Panc1 (cell line): ENCODE results near the gene BUB1. TPM values are rescaled to one million over a fixed set of nuclear protein-coding genes. Genes with fewer than 3 reads are reported as not detected.
"Not testable (repeated sequence)": the region's sequence is repeated elsewhere in the genome, so short reads cannot be mapped to it uniquely, and the experiment has no call there.

ENCODE experiments used
- ATAC-seq: fragments of 200-7000 bp; cut with Tn5 transposase; 2 replicates; pipeline ENCODE4 v1.9.1; 2020; ENCODE audit warnings: mild to moderate bottlenecking, moderate library complexity
- BruUV-seq: library from RNA; stranded (reverse); fragments of 400-500 nt; replicated peaks from 2 replicates; lab custom pipeline; 2021; lab: Mats Ljungman, UMichigan
- CTCF ChIA-PET: fragments of 300-600 bp; sonication (Branson Sonifier 250); formaldehyde crosslinking; loops from one replicate; lab custom pipeline; 2022; ENCODE audit warnings: antibody characterized with exemption; lab: Charles Lee
- POLR2A ChIA-PET: fragments of 300-600 bp; sonication (Branson Sonifier 250); formaldehyde crosslinking; loops from one replicate; lab custom pipeline; 2022; ENCODE audit warnings: antibody characterized with exemption; lab: Charles Lee
- DNase-seq: peaks from one replicate; pipeline ENCODE4 v3.0.0-alpha.2; 2010; ENCODE audit warnings: low read depth, low spot score
- H3K27ac ChIP-seq: 2 replicates; pipeline ENCODE4 v1.5.1; 2011; ENCODE audit warnings: mild to moderate bottlenecking, low read length, inconsistent platforms
- H3K27me3 ChIP-seq: fragments of 200-500 bp; sonication (Bioruptor generic); 2 replicates; pipeline ENCODE4 v1.6.0; 2014; ENCODE audit warnings: low read length, inconsistent platforms; ENCODE audit not compliant: control insufficient read depth, insufficient read depth
- H3K36me3 ChIP-seq: fragments of 200-500 bp; sonication (Bioruptor generic); 2 replicates; pipeline ENCODE4 v1.5.1; 2014; ENCODE audit warnings: inconsistent platforms, mild to moderate bottlenecking, low read length, moderate library complexity; ENCODE audit not compliant: control insufficient read depth, insufficient read depth
- H3K4me1 ChIP-seq: 2 replicates; pipeline ENCODE4 v1.5.1; 2011; ENCODE audit warnings: inconsistent platforms, mild to moderate bottlenecking, low read length, moderate library complexity; ENCODE audit not compliant: control insufficient read depth, insufficient read depth
- H3K4me3 ChIP-seq, 2 experiments: 2 replicates each; pipeline ENCODE4 v1.5.1; 2011 to 2012; ENCODE audit warnings: low read depth in 2 of 2, low read length in 2 of 2, mild to moderate bottlenecking in 2 of 2, inconsistent platforms in 1 of 2, moderate library complexity in 1 of 2
- H3K9me3 ChIP-seq: fragments of 200-500 bp; sonication (Bioruptor generic); 2 replicates; pipeline ENCODE4 v1.5.1; 2014; ENCODE audit warnings: low read depth, mild to moderate bottlenecking, inconsistent platforms, low read length, moderate library complexity; ENCODE audit not compliant: control insufficient read depth, insufficient read depth
- CTCF ChIP-seq: fragments of 450-650 bp; IDR thresholded peaks from 2 replicates; pipeline ENCODE4 v1.5.1; 2017; ENCODE audit warnings: mild to moderate bottlenecking
- POLR2AphosphoS5 ChIP-seq: IDR thresholded peaks from 2 replicates; pipeline ENCODE4 v1.6.1; 2012; ENCODE audit warnings: mild to moderate bottlenecking, low read depth, low read length, moderate library complexity
- REST ChIP-seq, 2 experiments: IDR thresholded peaks; 2 replicates each; pipeline ENCODE4 v1.6.1; 2011 to 2012; ENCODE audit warnings: low read depth in 2 of 2, control low read depth in 1 of 2, low read length in 1 of 2, mild to moderate bottlenecking in 1 of 2, moderate library complexity in 1 of 2; ENCODE audit not compliant: insufficient read depth in 1 of 2
- SIN3A ChIP-seq: IDR thresholded peaks from 2 replicates; pipeline ENCODE4 v1.6.1; 2012; ENCODE audit warnings: low read depth, mild to moderate bottlenecking, low read length, moderate library complexity, borderline replicate concordance; ENCODE audit not compliant: insufficient read depth
- TCF7L2 ChIP-seq: IDR thresholded peaks from 2 replicates; pipeline ENCODE4 v1.6.1; 2011; ENCODE audit warnings: mild to moderate bottlenecking, low read depth, low read length, inconsistent platforms
- in situ Hi-C: cut with HindIII; loops from 2 replicates; pipeline ENCODE4 v1.10.0; 2016; ENCODE audit warnings: low sequenced_read_pairs, low pct_unique_long_range_greater_than_20kb
- intact Hi-C: fragments of 100-400 bp; cut with micrococcal nuclease; formaldehyde crosslinking; loops from one replicate; pipeline ENCODE4 v1.10.0; 2022; ENCODE audit not compliant: unreplicated experiment
- total RNA-seq: library from RNA; stranded (reverse); gene quantifications from one replicate; pipeline ENCODE4 v1.2.1, GENCODE V29; 2021; ENCODE audit not compliant: unreplicated experiment

The BUB1 gene
- total RNA-seq, 1 experiment from 2014 or later, result 91.2 TPM

- no peak for DNase-seq
- H3K4me1 ChIP-seq, result no peaks in the 10 kb centered on the region
- CTCF ChIA-PET, result no interaction called here
- no TSS peak for BruUV-seq
- in situ Hi-C loops (no loop called here), intact Hi-C loops (no loop called here)
- H3K27me3 ChIP-seq, result peaks cover 34% of the 10 kb centered on the region
- H3K4me3 ChIP-seq, result no peak overlapping the region
- no peak for ATAC-seq
- no peaks in the 10 kb centered on the region for H3K36me3 ChIP-seq
- POLR2A ChIA-PET, result interaction anchor here (0.7 kb wide), 1 partner anchor 345 kb away, joined by 4 read pairs; no protein-coding TSS in a partner anchor
- no peaks in the 10 kb centered on the region for H3K9me3 ChIP-seq
- TF ChIP-seq CTCF (no peak), TCF7L2 (no peak), POLR2AphosphoS5 (no peak), SIN3A (no peak), REST (IDR thresholded peaks at IDR 0.05; ENCODE audit: insufficient read depth in 1 of 2, low read depth in 2 of 2, low read length in 1 of 2) (no peak)
- H3K27ac ChIP-seq, result no peak overlapping the region
Measured at GRCh38 chr2:110707386-110707965, 29.6 kb upstream of the BUB1 start.

- DNase-seq, result no peak
- POLR2A ChIA-PET, result no interaction called here
- in situ Hi-C loops (no loop called here), intact Hi-C loops (no loop called here)
- TF ChIP-seq SIN3A, result no peak
- TF ChIP-seq REST (IDR thresholded peaks at IDR 0.05; ENCODE audit: insufficient read depth in 1 of 2, low read depth in 2 of 2, low read length in 1 of 2), result no peak
- TF ChIP-seq TCF7L2, result no peak
- TF ChIP-seq POLR2AphosphoS5, result no peak
- TF ChIP-seq CTCF, result no peak
- Histone ChIP-seq H3K27ac (no peak overlapping the region), H3K36me3 (no peaks in the 10 kb centered on the region), H3K27me3 (peaks cover 18% of the 10 kb centered on the region), H3K9me3 (no peaks in the 10 kb centered on the region), H3K4me3 (no peak overlapping the region), H3K4me1 (no peaks in the 10 kb centered on the region)
- CTCF ChIA-PET, result no interaction called here
- BruUV-seq, result no TSS peak
- ATAC-seq, result no peak
Measured at GRCh38 chr2:110702514-110703380, 24.9 kb upstream of the BUB1 start.

- H3K36me3 ChIP-seq, in situ Hi-C loops, H3K4me1 ChIP-seq, H3K9me3 ChIP-seq, ATAC-seq, H3K27ac ChIP-seq, H3K27me3 ChIP-seq, DNase-seq, BruUV-seq, POLR2A ChIA-PET, intact Hi-C loops, H3K4me3 ChIP-seq, CTCF ChIA-PET: not testable (repeated sequence)
Measured at GRCh38 chr2:110698253-110698652, 20.4 kb upstream of the BUB1 start.
